NCI-H345 treated with DMSO at 0.1 percent for 48 hours (cell line): ENCODE data around the gene TP53I11.

Source experiments
- DNase-seq: peaks from one replicate; lab custom pipeline; 2025; ENCODE audit not compliant: unreplicated experiment; lab: John Stamatoyannopoulos, UW

The TP53I11 gene, protein sequence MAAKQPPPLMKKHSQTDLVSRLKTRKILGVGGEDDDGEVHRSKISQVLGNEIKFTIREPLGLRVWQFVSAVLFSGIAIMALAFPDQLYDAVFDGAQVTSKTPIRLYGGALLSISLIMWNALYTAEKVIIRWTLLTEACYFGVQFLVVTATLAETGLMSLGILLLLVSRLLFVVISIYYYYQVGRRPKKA

DNA sequence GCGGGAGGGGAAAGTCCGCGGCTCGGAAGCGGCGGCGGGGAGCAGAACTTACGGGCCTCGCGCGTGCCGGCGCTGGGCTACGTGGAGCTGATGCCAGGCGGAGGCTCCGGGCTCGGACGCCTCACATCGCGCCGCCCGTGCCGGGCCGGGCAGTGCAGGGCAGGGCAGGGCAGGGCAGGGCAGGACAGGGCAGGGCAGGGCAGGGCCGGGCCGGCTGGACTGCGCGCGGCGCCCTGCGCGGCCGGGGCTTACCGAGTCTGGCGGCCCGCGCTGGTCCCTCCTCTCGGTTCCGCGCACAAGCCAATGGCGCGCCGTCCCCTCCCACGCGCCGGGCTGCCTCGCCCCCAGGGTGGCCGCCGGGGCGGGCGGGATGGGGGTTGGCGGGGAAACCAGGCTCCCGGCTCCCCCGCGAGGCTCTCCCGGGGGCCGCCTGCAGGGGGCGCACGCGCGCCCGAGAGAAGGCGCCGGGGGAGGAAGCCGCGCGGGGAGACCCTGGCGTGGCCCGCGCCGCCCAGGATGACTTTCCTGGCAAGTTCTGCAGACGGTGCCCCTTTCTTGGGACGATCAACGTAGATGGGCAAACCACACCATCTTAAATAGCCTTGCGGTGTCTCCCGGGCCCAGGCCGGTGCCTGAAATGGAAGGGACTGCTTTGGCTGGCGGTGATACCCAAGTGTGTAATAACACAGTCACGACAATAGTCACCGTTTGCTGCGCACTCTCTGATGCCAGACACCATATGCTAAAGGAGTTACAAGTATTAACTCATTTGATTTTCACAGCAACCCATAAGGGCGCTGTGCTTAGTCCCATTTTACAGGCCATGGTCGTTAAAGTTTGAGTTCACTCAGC, at the start of gene TP53I11:
TP53I11 (minus strand) TSS at position 259 of the 852 bp plus-strand sequence. CDS start 12,548 bp downstream, outside the sequence.
- DNase-seq: no peak

DNA sequence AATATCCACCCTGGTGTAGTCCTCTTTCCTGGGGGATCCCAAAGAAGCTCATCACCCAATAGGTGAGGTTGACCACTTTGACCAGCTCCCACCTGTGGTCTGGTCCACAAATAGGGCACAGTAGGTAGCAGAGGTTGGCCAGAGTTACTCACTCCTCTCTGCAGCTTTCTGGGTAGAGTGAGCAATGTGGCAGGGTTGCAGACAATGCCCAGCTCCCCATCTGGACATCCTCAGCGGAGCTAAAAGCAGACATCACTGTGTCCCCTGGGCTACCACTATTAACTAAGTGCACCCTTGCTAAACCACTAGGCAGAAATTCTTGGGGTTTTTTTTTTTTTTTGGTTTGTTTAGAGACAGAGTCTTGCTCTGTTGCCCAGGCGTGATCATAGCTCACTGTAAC, 48.4 kb upstream of the TP53I11 start:
- no peak for DNase-seq

DNA sequence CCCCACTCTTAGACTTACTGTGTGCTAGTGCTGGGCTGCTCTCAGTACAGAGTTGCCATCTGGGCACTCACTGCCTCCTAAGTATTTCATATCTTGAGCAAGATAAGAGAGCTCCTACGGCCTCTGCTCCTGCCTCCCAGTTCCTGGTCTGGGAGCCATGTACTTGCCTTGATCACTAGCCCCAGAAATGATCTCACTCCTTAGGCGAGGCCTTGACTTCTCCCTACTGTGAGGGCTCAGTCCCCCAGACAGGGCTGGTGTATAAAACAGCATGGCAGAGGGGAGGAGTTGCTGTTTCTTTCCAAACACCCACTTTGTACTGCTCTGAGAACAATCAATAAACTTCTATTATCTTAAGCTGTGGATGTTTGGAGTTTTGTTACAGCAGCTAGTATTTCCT, 47.4 kb upstream of the TP53I11 start:
- no peak for DNase-seq

DNA sequence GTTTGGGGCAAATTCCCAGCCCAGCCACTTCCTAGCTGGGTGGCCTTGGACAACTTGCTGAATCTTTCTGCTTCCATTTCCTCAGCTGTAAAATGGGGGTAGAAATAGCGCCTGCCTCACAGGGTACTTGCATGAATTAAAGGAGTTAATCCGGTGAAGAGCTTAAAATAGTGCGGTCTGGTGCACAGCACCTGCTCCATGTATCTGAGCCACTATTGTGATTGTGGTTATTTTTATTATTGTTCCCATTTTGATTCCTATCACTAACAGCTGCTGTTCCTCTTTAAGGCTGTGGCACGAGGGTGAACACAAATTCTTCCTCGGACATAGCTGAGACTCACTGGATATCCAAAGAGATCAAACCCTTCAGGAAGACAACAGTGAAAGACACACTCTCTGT, 46.9 kb upstream of the TP53I11 start:
- DNase-seq: no peak

DNA sequence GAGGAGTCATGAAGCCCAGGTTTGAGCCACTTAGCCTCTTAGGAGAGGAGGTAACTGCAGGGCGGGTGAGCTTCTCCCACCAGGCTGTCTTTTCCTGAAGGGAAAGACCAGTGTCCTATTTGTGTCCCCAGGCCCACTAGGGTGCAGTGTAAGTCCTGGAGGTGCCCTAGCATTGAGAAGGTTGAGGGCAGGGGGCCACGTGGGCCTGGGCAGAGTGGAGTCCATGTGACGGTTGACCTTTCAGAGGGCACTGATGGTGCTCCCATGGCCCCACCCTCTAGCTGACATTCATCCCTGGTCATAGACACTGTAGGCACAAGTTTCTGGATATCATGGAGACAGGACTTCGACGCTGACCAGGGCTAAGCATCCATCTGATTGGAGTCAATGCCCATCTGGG, 44.1 kb upstream of the TP53I11 start:
- DNase-seq: no peak

DNA sequence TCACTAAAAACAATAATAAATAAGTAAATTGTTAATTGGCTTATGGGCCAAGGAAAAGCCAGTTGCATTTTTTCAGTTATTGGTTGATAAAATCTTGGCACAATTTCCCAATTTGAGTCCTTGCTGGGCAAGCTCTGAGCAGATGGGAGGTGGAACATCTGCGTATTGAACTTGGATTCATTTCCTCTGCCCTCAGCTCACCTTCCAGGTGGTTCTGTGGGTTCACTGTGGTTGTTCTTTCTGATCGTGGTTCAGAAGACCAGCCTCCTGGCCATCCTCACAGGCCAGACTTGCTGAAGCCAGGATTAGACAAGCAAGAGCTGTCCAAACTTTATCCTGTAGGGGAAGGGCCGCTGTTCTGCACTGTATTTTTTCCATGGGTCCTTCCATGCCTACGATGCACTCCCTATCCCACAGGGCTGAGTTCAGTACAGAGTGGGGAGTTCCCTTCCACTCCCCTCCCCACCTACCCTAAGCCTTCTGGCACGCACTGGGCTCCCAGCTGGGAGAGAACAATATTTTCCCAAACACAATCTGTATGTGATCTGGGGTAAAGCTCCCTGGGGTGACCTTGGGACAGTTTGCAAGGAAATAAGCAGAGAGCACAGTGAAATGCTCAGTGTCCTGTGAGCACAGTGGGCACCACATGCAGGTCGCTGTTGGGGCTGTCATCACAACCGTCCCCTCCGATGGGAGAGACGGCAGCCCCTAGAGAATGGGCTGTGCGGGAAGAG, 43.5 kb upstream of the TP53I11 start:
- DNase-seq: peak; percentile 11

DNA sequence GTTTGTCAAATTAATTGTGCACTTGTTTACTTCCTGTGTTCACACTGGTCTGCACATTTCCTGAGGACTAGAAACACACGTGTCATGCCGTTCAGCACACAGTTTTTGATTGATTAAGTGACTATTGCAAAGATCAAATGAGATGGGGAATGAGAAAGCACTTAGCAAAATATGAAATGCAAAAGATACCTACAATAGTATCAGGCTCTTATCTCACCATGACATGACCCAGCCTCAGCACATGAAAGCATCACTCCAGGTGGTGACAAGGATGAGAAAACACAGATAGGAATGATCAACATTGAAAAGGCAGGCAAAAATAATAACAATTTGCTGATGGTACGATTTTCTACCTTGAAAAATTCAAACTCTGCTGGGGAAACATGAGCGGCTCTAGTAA, 42.1 kb upstream of the TP53I11 start:
- DNase-seq: no peak

DNA sequence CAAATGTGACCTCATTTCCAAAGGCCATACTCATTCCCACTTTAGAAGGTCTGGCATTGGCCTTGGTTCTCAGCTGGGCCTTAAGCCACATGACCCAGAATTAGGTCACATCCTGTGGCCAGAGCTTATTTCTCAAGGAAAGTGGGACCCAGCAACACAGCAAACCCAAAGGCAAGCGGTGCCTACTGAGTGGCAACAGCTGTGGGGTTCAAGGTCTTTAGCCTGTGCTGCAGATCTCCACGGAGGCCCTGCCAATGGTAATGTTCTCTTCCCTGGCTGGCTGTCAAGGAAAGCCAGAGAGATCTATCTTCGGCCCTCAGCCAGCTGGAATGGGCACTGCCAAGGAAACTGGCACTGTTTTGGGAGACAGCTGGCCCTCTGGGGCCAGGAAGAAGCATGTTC, 41.5 kb upstream of the TP53I11 start:
- no peak for DNase-seq

DNA sequence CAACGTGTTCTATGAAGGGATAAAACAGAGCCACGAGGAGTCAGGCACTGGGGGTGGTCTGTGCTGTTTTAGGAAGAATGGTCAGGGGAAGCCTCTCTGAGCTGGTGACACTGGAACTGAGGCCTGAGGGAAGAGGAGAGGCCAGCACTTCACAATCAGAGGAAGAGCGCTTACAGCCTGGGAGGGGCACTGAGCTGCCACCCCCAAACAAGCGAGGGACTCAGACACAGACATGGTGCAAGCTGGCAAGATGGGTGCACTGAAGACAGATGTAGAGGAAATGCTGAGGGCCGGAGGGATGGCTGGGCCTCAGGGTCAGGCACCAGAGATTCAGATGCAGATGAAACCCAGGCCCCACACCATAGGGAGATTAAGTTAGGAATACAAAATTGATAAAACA, 40.0 kb upstream of the TP53I11 start:
- DNase-seq: no peak

DNA sequence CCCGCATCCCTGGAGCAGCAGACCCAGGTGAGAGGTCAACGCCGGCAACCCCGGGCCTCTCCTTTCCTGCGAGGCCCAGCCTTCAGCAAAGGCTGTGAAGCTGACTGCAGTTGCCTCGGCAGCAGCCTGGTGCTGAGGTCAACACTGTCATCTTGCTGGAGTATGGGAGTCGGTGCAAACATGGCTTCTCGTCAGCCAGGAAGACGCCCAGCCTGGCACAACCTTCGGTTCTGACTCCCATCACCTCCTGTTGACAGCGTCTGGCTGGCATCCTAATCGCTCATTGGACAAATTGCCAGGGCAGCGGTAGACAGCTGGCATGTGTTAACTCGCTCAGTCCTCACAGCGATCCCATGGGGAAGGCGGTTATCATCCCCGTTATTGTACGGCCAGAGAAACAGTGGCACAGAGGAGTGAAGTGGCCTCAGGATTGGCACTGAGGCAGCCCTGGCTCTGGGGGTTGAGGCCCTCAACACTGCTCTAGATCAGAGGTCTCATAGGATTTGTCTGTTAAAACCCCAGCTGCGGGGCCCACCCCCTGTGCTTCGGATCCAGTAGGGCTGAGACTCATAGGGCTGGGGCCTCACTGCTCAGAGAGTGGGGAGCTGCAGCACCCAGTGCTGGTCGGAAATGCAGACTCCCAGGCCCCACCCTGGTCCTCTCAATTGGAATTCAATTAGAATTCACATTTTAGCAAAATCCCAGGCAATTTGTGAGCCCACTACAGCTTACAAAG, 39.3 kb upstream of the TP53I11 start:
- peak; percentile 25 for DNase-seq

DNA sequence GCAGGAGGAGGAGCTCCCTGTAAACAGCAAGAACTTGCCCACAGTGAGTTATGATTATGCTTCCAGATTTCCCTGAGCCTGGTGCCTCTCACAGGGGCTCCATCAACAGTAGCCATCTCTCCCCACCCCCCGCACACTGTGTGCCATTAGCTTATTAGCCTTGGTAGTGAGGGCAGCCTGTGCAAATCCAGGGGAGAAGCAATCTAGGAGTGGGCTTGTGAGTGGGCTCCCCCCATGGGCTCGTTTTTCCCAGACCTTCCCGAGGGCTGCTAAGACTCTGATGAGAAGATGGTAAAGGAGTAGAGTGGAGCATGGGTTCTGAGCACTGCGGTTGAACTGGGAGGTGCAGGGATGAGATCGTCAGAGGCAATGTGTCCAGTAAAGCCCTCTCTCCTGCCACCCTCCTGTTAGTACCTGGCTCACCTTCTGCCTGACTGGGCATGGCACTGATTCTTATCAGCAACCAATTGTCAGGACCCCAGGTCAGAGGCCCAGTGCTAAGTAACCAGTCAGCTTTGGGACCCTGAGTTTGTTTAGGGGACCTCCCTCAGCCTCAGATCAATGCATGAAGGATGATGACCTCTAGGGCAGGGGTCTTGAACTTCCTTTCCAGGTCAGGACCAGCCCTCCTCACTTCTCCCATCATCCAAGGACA, 38.4 kb upstream of the TP53I11 start:
- no peak for DNase-seq

DNA sequence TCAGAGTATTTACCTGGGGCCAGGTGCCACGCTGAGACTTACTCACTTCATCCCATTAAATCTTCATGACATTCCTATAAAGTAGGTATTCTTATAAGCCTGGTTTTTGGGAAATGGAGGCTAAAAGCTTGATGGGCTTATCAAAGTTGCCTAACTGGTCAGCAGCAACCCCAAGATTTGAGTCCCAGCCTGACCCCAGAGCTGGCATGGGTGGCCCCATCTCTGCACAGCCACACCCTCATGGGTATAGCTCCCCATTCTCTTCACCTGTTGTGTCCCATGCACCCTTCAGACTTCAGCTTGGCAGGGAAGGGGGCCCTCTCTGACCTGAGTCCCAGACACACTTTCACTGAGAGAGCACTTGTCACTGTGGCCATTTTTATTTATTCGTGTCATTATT, 37.4 kb upstream of the TP53I11 start:
- DNase-seq: no peak

DNA sequence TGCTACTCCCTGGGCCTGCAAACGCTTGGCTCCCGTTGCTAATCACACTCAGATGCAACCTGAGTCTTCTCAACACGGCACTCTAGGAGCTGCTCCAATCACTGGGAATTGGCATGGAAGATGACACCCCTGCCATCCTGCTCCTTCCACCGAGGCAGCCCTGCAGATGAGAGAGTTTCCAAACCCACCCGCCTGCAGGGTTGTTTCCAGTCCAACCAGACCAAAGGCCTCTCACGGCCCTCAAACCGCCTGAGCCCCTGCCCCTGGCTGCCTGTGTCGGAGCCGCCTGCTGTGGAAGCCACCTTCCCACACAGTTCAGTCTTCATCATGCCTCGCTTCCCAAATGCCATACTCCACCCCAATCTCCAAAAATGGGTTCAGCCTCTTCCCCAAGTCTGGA, 36.8 kb upstream of the TP53I11 start:
- no peak for DNase-seq

DNA sequence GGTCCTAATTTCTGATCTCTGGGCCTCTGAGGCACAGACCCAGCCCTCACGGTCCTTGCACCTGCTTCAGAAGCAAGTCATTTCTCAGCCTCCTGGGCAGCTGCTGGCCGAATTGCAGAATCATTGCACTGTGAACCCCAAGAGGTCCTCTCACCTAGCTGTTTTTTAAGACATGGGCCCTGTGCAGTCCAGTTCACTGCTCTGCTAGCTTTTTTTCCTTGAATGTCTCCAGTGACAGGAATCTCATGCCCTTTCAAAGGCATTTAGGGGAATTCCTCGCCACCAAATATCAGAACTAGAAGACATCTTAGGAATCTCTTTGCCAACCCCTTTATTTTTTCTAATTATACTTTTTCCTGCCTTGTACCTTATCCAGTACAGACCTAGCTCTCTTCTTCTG, 35.6 kb upstream of the TP53I11 start:
- DNase-seq: no peak

DNA sequence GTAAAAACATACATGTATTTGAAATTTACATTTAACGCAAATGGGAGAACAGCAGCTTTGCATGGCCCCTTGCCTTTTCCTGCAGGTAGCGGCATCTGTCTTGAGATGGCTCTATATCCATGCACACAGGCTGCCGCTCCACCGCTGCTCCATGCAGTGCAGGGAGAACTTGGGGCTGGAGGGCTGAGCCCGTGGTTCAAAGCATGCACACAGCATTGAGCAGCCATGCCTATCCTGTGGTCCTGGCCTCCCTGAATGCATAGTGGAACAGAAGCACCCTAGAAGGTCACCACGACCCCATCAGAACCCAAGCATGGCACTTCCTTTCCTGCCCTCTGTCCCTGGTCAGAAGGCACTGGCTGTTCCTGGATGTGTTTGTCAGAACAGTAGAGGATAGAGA, 35.0 kb upstream of the TP53I11 start:
- no peak for DNase-seq

DNA sequence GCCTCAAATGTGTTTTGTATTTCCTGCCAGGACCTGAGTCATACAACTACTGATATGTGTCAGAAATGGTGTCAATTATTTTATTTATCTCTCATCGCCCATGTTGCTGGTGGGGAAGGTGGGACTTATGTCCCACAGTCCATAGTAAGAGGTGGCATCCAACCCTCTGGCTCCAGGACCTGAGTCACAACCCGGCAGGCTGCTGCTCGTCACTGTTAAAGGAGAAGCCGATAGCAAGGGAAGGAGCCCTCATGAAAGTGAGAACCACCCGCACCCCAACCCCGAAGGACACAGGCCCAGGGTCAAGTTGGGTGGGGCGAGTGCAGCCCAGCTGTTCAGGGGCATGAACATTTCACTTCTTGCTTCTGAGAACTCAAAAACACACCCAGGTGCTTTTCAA, 33.1 kb upstream of the TP53I11 start:
- no peak for DNase-seq

DNA sequence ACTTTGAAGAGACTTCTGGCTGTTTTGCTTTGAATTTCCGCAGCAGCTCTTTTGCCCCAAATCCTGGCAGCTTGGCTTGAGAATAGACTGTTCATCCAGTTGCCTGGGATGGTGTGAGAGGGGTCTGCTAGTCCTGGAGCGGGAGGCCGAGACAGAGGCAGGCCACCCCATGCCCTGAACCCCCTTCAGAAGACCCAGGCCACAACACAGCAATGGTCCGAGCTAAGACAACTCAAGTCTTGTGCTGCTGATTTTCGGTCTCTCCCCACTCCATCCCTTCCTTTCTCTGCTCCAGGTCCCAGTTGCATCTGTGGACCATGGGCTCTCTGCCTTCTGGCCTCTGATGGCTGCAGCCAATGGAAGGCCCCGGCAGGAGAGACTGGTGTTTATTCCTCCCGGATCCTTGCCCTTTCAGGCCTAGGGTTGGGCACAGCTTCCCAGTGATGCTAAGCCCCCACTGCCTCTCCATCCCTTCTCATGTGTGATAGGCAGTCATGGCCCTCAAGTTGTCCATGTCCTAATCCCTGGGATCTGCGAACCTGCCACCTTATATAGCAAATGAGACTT, 31.9 kb upstream of the TP53I11 start:
- DNase-seq: no peak

DNA sequence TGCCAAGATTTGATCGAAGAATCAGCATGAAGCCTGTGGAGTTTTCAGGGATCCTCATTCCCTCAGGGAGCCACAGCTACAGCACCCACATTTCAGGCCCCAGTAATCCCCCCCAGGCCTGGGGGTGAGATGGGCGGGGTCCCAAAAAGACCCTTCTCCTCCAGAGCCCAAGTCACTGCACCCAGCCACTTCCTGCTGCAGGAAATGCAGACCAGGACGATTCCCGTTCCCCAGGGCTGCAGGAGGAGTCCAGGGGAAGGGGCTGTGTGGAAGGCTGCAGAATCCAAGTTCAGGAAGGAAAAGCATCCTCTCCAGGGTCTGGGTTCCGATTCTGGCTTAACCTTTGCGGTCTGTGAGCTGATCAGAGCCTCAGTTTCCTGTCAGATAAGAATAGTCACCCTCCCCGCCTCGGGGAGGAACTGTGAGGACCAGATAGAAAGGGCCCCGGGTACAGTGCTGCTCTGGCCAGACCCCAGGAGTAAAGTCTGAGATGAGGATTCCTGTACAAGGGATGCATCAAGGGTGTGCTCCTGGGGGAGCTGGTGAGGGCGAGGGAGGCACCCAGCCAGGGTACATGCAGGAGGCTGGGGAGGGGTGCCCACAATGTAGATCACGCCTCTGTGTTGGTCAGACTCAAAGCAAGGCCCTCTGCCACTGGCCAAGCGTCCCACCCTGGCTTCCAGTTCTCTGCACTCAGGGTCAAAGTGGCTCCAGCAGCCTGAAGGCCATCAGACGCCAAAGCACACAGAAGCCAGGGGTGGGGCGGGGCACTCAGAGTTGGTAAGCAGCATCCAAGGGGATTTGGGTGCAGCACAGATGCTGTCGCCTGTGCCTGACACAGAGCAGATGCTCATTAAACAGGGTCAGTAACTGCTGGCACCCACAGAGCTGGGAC, 30.1 kb upstream of the TP53I11 start:
- DNase-seq: no peak

DNA sequence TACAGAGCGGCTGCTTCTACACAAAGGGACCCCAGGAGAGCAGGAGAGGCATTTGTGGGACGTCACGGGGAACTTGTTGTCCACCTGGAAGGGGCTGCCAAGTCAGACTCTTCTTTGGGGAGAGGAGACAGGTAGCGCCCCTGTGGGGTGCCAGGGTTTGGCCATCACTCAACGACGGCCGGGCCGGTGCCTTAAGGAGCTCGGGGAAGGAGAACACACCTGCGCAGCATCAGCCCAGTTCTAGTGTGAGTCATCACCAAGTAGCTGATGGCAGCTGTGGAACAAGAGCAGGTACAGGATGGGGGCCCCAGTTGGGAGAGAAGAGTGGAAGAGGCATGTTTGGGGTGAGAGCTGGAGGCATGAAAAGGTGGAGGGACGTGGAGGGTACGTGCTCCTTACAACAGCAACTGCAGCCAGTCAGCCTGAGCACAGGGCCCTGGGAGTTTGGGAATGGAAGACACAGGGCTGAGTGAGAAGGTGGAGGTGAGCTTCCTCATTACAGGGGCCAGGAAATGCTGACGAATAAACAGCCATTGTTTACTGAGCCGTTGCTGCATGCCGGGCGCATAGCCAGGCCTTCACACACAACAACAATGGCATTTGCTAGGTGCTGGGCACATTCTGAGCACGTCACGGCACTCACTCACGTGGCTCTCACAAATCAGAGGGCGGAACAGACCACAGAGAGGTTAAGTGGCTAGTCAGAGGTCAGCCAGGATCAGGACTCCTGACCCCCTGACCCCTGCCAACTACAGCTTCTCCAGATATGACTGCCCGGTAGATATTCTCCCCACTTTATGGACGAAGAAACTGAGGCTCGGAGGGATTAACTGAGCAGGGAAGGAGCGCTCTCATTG, 29.1 kb upstream of the TP53I11 start:
- peak; percentile 80 for DNase-seq
